Tibial nerve (tissue), 4 donors: ENCODE measurements around the gene RFX1. TPM values are rescaled to one million over a fixed set of nuclear protein-coding genes. Genes with fewer than 3 reads are reported as not detected.
"Not testable (repeated sequence)": the region's sequence is repeated elsewhere in the genome, so short reads cannot be mapped to it uniquely, and the experiment has no call there.

ENCODE experiments used
- DNase-seq, 2 donors: peaks; one replicate each; pipeline ENCODE4 v3.0.0-alpha.2; 2019; ENCODE audit warnings: low spot score in 2 of 2
- H3K27ac ChIP-seq, 4 donors: fragments of 200-600 bp; sonication (generic) in 3 of 4; one replicate each; pipeline ENCODE4 v1.5.1; 2017 to 2019; ENCODE audit warnings: mild to moderate bottlenecking in 1 of 4
- H3K27me3 ChIP-seq, 2 donors: fragments of 200-600 bp; sonication (generic) in 1 of 2; one replicate each; pipeline versions ENCODE4 v1.5.1 to v1.6.0; 2017 to 2019
- H3K36me3 ChIP-seq, 3 donors: fragments of 200-600 bp; sonication (generic); one replicate each; pipeline ENCODE4 v1.5.1; 2018 to 2019
- H3K4me1 ChIP-seq, 4 donors: fragments of 200-600 bp; sonication (generic) in 3 of 4; one replicate each; pipeline ENCODE4 v1.5.1; 2017 to 2019
- H3K4me3 ChIP-seq, 4 donors: fragments of 200-600 bp; sonication (generic) in 3 of 4; one replicate each; pipeline ENCODE4 v1.5.1; 2017 to 2019; ENCODE audit warnings: mild to moderate bottlenecking in 1 of 4, moderate library complexity in 1 of 4
- H3K9me3 ChIP-seq, 4 donors: fragments of 200-600 bp; sonication (generic) in 3 of 4; one replicate each; pipeline ENCODE4 v1.5.1; 2017 to 2019
- CTCF ChIP-seq, 5 experiments: fragments of 200-600 bp in 3 of 5; fragments of 450-650 bp in 2 of 5; sonication (generic) in 3 of 5; IDR thresholded peaks; one replicate each; pipeline ENCODE4 v1.5.1; 2016 to 2019; ENCODE audit warnings: antibody characterized with exemption in 5 of 5, mild to moderate bottlenecking in 3 of 5, moderate library complexity in 2 of 5
- EP300 ChIP-seq, 2 donors: sonication (generic); formaldehyde crosslinking; IDR thresholded peaks; one replicate each; pipeline ENCODE4 v1.6.1; 2017; ENCODE audit warnings: antibody characterized with exemption in 2 of 2, mild to moderate bottlenecking in 1 of 2
- POLR2A ChIP-seq, 2 donors: fragments of 450-650 bp; IDR thresholded peaks; one replicate each; pipeline ENCODE4 v1.6.1; 2017; ENCODE audit warnings: antibody characterized with exemption in 2 of 2, mild to moderate bottlenecking in 2 of 2, moderate library complexity in 2 of 2
- WGBS, 2 donors: methylation state at CpG; one replicate each; pipeline ENCODE4 v1.1.5; 2018; 5-methylcytosine and 5-hydroxymethylcytosine counted together
- total RNA-seq, 4 donors: library from RNA; depleted of rRNA; stranded (reverse); fragments of >200 nt; gene quantifications; one replicate each; pipeline ENCODE4 v1.1.0, GENCODE V29; 2016

Gene RFX1
- total RNA-seq, 4 donors from 2014 or later: 3.1 to 8.4 (median 6.0) TPM

GRCh38 chr19:13974073-13974472 is 32.0 kb downstream of the RFX1 start:
- Histone ChIP-seq H3K36me3 (peaks cover 0 to 79% (median 7%) of the 10 kb centered on the region in 3 donors), H3K27ac (no peak overlapping the region), H3K4me1 (peaks cover 0 to 12% (median 5%) of the 10 kb centered on the region in 4 donors), H3K4me3 (no peak overlapping the region), H3K27me3 (no peaks in the 10 kb centered on the region), H3K9me3 (no peaks in the 10 kb centered on the region)
- TF ChIP-seq EP300 (IDR thresholded peaks at IDR 0.05) (no peak), POLR2A (IDR thresholded peaks at IDR 0.05) (no peak), CTCF (IDR thresholded peaks at IDR 0.05) (no peak)
- whole genome bisulfite sequencing, 2 donors: 57 to 60% methylated on average over 12 of the region's 12 CpGs
- no peak for DNase-seq

- not testable (repeated sequence) for H3K27me3 ChIP-seq, H3K27ac ChIP-seq, H3K4me1 ChIP-seq, DNase-seq, H3K4me3 ChIP-seq, H3K9me3 ChIP-seq
- H3K36me3 ChIP-seq: peaks cover 0 to 85% (median 13%) of the 10 kb centered on the region in 3 donors
- 93 to 97% methylated on average over 3 of the region's 3 CpGs for WGBS, 2 donors
Measured at GRCh38 chr19:13973479-13973878, 32.6 kb downstream of the RFX1 start.

GRCh38 chr19:13972368-13973155 is 33.6 kb downstream of the RFX1 start:
- Histone ChIP-seq H3K27ac (no peak overlapping the region), H3K9me3 (no peaks in the 10 kb centered on the region), H3K4me3 (no peak overlapping the region), H3K4me1 (no peaks in the 10 kb centered on the region), H3K36me3 (peaks cover 0 to 94% (median 15%) of the 10 kb centered on the region in 3 donors), H3K27me3 (no peaks in the 10 kb centered on the region)
- WGBS, 2 donors: 87 to 91% methylated on average over 27 to 36 of the region's 37 CpGs
- DNase-seq: no peak
- no peak for TF ChIP-seq POLR2A (IDR thresholded peaks at IDR 0.05)
- TF ChIP-seq EP300 (IDR thresholded peaks at IDR 0.05): no peak
- TF ChIP-seq CTCF (IDR thresholded peaks at IDR 0.05): no peak

DNA sequence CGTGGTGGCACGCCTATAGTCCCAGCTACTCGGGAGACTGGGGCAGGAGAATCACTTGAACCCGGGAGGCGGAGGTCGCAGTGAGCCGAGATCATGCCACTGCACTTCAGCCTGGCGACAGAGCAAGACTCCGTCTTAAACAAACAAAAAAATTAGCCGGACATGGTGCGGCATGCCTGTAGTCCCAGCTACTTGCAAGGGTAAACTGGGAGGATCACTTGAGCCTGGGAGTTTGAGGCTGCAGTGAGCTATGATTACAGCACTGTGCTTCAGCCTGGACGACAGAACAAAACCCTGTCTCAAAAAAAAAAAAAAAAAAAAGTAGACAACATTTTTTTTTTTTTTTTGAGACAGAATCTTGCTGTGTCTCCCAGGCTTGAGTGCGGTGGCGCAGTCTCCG is 34.3 kb downstream of the RFX1 start:
- not testable (repeated sequence) for H3K4me1 ChIP-seq, H3K27ac ChIP-seq, H3K4me3 ChIP-seq, H3K27me3 ChIP-seq, DNase-seq, H3K9me3 ChIP-seq
- H3K36me3 ChIP-seq: peaks cover 0 to 96% (median 15%) of the 10 kb centered on the region in 3 donors
- WGBS, 2 donors: 85 to 92% methylated on average over 15 of the region's 15 CpGs

- H3K36me3 ChIP-seq: peaks cover 0 to 97% (median 24%) of the 10 kb centered on the region in 3 donors
Measured at GRCh38 chr19:13969897-13970296, 36.2 kb downstream of the RFX1 start.

More at GRCh38 chr19:13969897-13970296, 36.2 kb downstream of the RFX1 start:
- no peak for TF ChIP-seq CTCF (IDR thresholded peaks at IDR 0.05)
- TF ChIP-seq EP300 (IDR thresholded peaks at IDR 0.05): no peak
- no peak for TF ChIP-seq POLR2A (IDR thresholded peaks at IDR 0.05)
- Histone ChIP-seq H3K27ac (no peak overlapping the region), H3K4me3 (no peak overlapping the region), H3K27me3 (no peaks in the 10 kb centered on the region), H3K4me1 (no peaks in the 10 kb centered on the region), H3K9me3 (no peaks in the 10 kb centered on the region)
- DNase-seq: no peak
- 90% methylated on average over 14 to 18 of the region's 18 CpGs for WGBS, 2 donors
